H1 (cell line): ENCODE data around the gene R3HCC1L. TPM values are rescaled to one million over a fixed set of nuclear protein-coding genes. Genes with fewer than 3 reads are reported as not detected.
A peak's percentile ranks its signal among the peaks of the same experiment; 100 is the strongest.

Experiments
- CTCF ChIA-PET: fragments of 300-600 bp; sonication (Branson Sonifier 250); formaldehyde crosslinking; loops from one replicate; lab custom pipeline; 2021; ENCODE audit not compliant: partially characterized antibody; lab: Charles Lee
- POLR2A ChIA-PET: fragments of 300-600 bp; sonication (Branson Sonifier 250); formaldehyde crosslinking; loops from one replicate; lab custom pipeline; 2021; ENCODE audit warnings: inconsistent platforms; ENCODE audit not compliant: partially characterized antibody; lab: Charles Lee
- DNase-seq, 2 experiments: peaks; one replicate each; pipeline versions ENCODE4 v3.0.0 to v3.0.0-alpha.2; 2010 to 2022; ENCODE audit warnings: low spot score in 2 of 2, low read depth in 1 of 2, mixed read lengths in 1 of 2
- FAIRE-seq: peaks from 2 replicates; lab custom pipeline; 2011; peaks lifted over from hg19 to GRCh38; lab: Jason Lieb, UNC
- H2AFZ ChIP-seq: 2 replicates; pipeline ENCODE4 v1.8.1; 2012; ENCODE audit warnings: low read length, inconsistent platforms
- H2AK5ac ChIP-seq: 2 replicates; pipeline ENCODE4 v1.6.1; 2013; ENCODE audit warnings: low read depth, low read length
- H2BK120ac ChIP-seq: replicated peaks from 2 replicates; pipeline ENCODE3; 2013; ENCODE audit warnings: low read depth, low read length, inconsistent platforms
- H2BK12ac ChIP-seq: 2 replicates; pipeline ENCODE4 v1.6.1; 2013; ENCODE audit warnings: low read depth, low read length
- H2BK15ac ChIP-seq: 2 replicates; pipeline ENCODE4 v1.6.1; 2013; ENCODE audit warnings: low read length
- H2BK20ac ChIP-seq: 2 replicates; pipeline ENCODE4 v1.6.1; 2013; ENCODE audit warnings: low read length
- H2BK5ac ChIP-seq: 2 replicates; pipeline ENCODE4 v1.6.1; 2013; ENCODE audit warnings: low read depth, low read length
- H3K14ac ChIP-seq: 2 replicates; pipeline ENCODE4 v1.6.1; 2013; ENCODE audit warnings: inconsistent platforms; ENCODE audit not compliant: insufficient read length
- H3K18ac ChIP-seq: 2 replicates; pipeline ENCODE4 v1.6.1; 2013; ENCODE audit warnings: low read length; ENCODE audit errors: extremely low read depth
- H3K23ac ChIP-seq: 2 replicates; pipeline ENCODE4 v1.6.1; 2013; ENCODE audit warnings: inconsistent platforms; ENCODE audit not compliant: insufficient read length
- H3K23me2 ChIP-seq: 2 replicates; pipeline ENCODE4 v1.6.1; 2013; ENCODE audit warnings: low read depth, low read length
- H3K27ac ChIP-seq: 2 replicates; pipeline ENCODE4 v1.6.1; 2011; ENCODE audit warnings: low read depth, low read length, inconsistent platforms
- H3K27me3 ChIP-seq, 4 experiments: replicated peaks in 1 of 4; 1 replicate in 1 of 4; 2 replicates in 3 of 4; pipeline versions ENCODE4 v1.6.1 to v1.8.1; 2011 to 2013; ENCODE audit warnings: low read length in 3 of 4, mild to moderate bottlenecking in 3 of 4, inconsistent platforms in 2 of 4, mixed read lengths in 2 of 4, moderate library complexity in 1 of 4; ENCODE audit not compliant: control insufficient read depth in 3 of 4, insufficient read depth in 3 of 4; ENCODE audit errors: extremely low read depth in 1 of 4
- H3K36me3 ChIP-seq, 4 experiments: 2 replicates each; pipeline versions ENCODE4 v1.6.1 to v1.8.1; 2011 to 2013; ENCODE audit warnings: mild to moderate bottlenecking in 4 of 4, low read length in 3 of 4, moderate library complexity in 2 of 4, control low read depth in 1 of 4, inconsistent platforms in 1 of 4; ENCODE audit not compliant: insufficient read depth in 4 of 4, control insufficient read depth in 2 of 4
- H3K4ac ChIP-seq: replicated peaks from 2 replicates; pipeline ENCODE3; 2013; ENCODE audit warnings: low read length, low read depth, mixed read lengths, inconsistent platforms; ENCODE audit not compliant: insufficient read length
- H3K4me1 ChIP-seq, 4 experiments: replicated peaks in 1 of 4; 1 replicate in 1 of 4; 2 replicates in 3 of 4; pipeline versions ENCODE4 v1.6.1 to v1.8.1; 2011 to 2013; ENCODE audit warnings: low read length in 3 of 4, inconsistent platforms in 2 of 4, mixed read lengths in 1 of 4; ENCODE audit not compliant: insufficient read depth in 4 of 4, control insufficient read depth in 3 of 4
- H3K4me2 ChIP-seq, 2 experiments: 2 replicates each; pipeline versions ENCODE4 v1.6.1 to v1.8.1; 2011 to 2013; ENCODE audit warnings: low read depth in 2 of 2, low read length in 2 of 2, control low read depth in 1 of 2, inconsistent platforms in 1 of 2, mild to moderate bottlenecking in 1 of 2; ENCODE audit not compliant: insufficient read depth in 1 of 2
- H3K4me3 ChIP-seq, 4 experiments: fragments of 200-600, 300-600 bp in 1 of 4; sonication (generic), shearing (Covaris generic), sonication (Bioruptor Twin) in 1 of 4; 2 replicates each; pipeline versions ENCODE4 v1.5.1 to v1.8.1; 2011 to 2016; ENCODE audit warnings: low read length in 4 of 4, low read depth in 3 of 4, control low read depth in 2 of 4, inconsistent platforms in 2 of 4, mild to moderate bottlenecking in 2 of 4, mixed read lengths in 1 of 4, moderate library complexity in 1 of 4; ENCODE audit not compliant: insufficient read depth in 2 of 4; ENCODE audit errors: extremely low read depth in 1 of 4
- H3K56ac ChIP-seq: replicated peaks from 2 replicates; pipeline ENCODE3; 2013; ENCODE audit warnings: low read depth, mild to moderate bottlenecking, mixed read lengths, low read length, inconsistent platforms; ENCODE audit not compliant: insufficient read length
- H3K79me1 ChIP-seq: 2 replicates; pipeline ENCODE4 v1.6.1; 2013; ENCODE audit warnings: low read depth, low read length, control low read depth
- H3K79me2 ChIP-seq, 2 experiments: 2 replicates each; pipeline versions ENCODE4 v1.6.1 to v1.8.1; 2012 to 2013; ENCODE audit warnings: low read length in 2 of 2, mild to moderate bottlenecking in 2 of 2, inconsistent platforms in 1 of 2; ENCODE audit not compliant: insufficient read depth in 2 of 2, control insufficient read depth in 1 of 2
- H3K9ac ChIP-seq, 4 experiments: replicated peaks in 1 of 4; 1 replicate in 1 of 4; 2 replicates in 3 of 4; pipeline versions ENCODE4 v1.6.1 to v1.8.1; 2011 to 2013; ENCODE audit warnings: low read depth in 3 of 4, low read length in 3 of 4, control low read depth in 2 of 4, mild to moderate bottlenecking in 2 of 4, moderate library complexity in 2 of 4, inconsistent platforms in 1 of 4; ENCODE audit errors: extremely low read depth in 1 of 4
- H3K9me3 ChIP-seq, 2 experiments: 2 replicates each; pipeline versions ENCODE4 v1.6.1 to v1.8.1; 2012 to 2013; ENCODE audit warnings: mild to moderate bottlenecking in 2 of 2, moderate library complexity in 2 of 2, control low read depth in 1 of 2, inconsistent platforms in 1 of 2, low read depth in 1 of 2, low read length in 1 of 2, mixed read lengths in 1 of 2; ENCODE audit not compliant: insufficient read depth in 2 of 2
- H4K20me1 ChIP-seq, 2 experiments: replicated peaks in 1 of 2; 2 replicates each; pipeline versions ENCODE3 to v1.8.1; 2011 to 2013; ENCODE audit warnings: inconsistent platforms in 2 of 2, low read length in 2 of 2, mild to moderate bottlenecking in 1 of 2; ENCODE audit not compliant: insufficient read depth in 2 of 2, control insufficient read depth in 1 of 2
- H4K5ac ChIP-seq: 2 replicates; pipeline ENCODE4 v1.6.1; 2013; ENCODE audit warnings: low read length, low read depth, mixed read lengths, inconsistent platforms; ENCODE audit not compliant: insufficient read length
- H4K8ac ChIP-seq: 2 replicates; pipeline ENCODE4 v1.8.0; 2013; ENCODE audit warnings: mild to moderate bottlenecking, moderate library complexity, low read length, inconsistent platforms; ENCODE audit not compliant: insufficient read depth; ENCODE audit errors: extremely low read depth
- H4K91ac ChIP-seq: replicated peaks from 2 replicates; pipeline ENCODE3; 2013; ENCODE audit warnings: low read length, mixed read lengths, inconsistent platforms; ENCODE audit not compliant: insufficient read length
- BCL11A ChIP-seq, 2 experiments: IDR thresholded peaks; one replicate each; pipeline ENCODE4 v1.6.1; 2011; ENCODE audit warnings: low read depth in 2 of 2, low read length in 2 of 2, mild to moderate bottlenecking in 2 of 2
- EP300 ChIP-seq, 2 experiments: IDR thresholded peaks; 1 replicate in 1 of 2; 2 replicates in 1 of 2; pipeline ENCODE4 v1.6.1; 2011 to 2012; ENCODE audit warnings: low read depth in 2 of 2, low read length in 2 of 2, mild to moderate bottlenecking in 2 of 2, borderline replicate concordance in 1 of 2, inconsistent platforms in 1 of 2, moderate library complexity in 1 of 2
- GABPA ChIP-seq: IDR thresholded peaks from 2 replicates; pipeline ENCODE4 v1.6.1; 2011; ENCODE audit warnings: mild to moderate bottlenecking, low read length, moderate library complexity, borderline replicate concordance; ENCODE audit not compliant: insufficient read depth
- HDAC6 ChIP-seq: IDR thresholded peaks from one replicate; pipeline ENCODE4 v1.7.1; 2012; ENCODE audit warnings: low read depth, mild to moderate bottlenecking, inconsistent platforms, low read length, moderate library complexity
- KDM4A ChIP-seq: IDR thresholded peaks from one replicate; pipeline ENCODE4 v1.7.1; 2012; ENCODE audit warnings: low read depth, mild to moderate bottlenecking, moderate library complexity, low read length, inconsistent platforms; ENCODE audit not compliant: severe bottlenecking
- MAX ChIP-seq: IDR thresholded peaks from 2 replicates; pipeline ENCODE4 v1.6.1; 2012; ENCODE audit warnings: inconsistent platforms
- NRF1 ChIP-seq: IDR thresholded peaks from 2 replicates; pipeline ENCODE4 v1.6.1; 2011; ENCODE audit warnings: mild to moderate bottlenecking, low read depth, low read length, improper control_type of control experiment
- POU5F1 ChIP-seq: IDR thresholded peaks from 2 replicates; pipeline ENCODE4 v1.6.1; 2011; ENCODE audit warnings: low read depth, mild to moderate bottlenecking, low read length, moderate library complexity
- SIN3A ChIP-seq, 2 experiments: IDR thresholded peaks in 1 of 2; conservative IDR thresholded peaks in 1 of 2; 2 replicates each; pipeline ENCODE4 v1.6.1; 2011 to 2012; ENCODE audit warnings: low read length in 2 of 2, improper control_type of control experiment in 1 of 2, low read depth in 1 of 2, mild to moderate bottlenecking in 1 of 2
- SIX5 ChIP-seq: IDR thresholded peaks from 2 replicates; pipeline ENCODE4 v1.6.1; 2011; ENCODE audit warnings: mild to moderate bottlenecking, low read depth, low read length
- SP1 ChIP-seq: IDR thresholded peaks from 2 replicates; pipeline ENCODE4 v1.6.1; 2011; ENCODE audit warnings: low read depth, low read length
- TAF7 ChIP-seq: optimal IDR thresholded peaks from 2 replicates; pipeline ENCODE3; 2011; ENCODE audit warnings: low read depth, mild to moderate bottlenecking, inconsistent platforms, low read length, moderate library complexity, borderline replicate concordance
- TEAD4 ChIP-seq: IDR thresholded peaks from 2 replicates; pipeline ENCODE4 v1.6.1; 2012; ENCODE audit warnings: low read depth, low read length, inconsistent platforms, mixed read lengths
- WGBS, 2 experiments: shearing (Covaris generic) in 1 of 2; methylation state at CpG; one replicate each; pipeline versions ENCODE4 v1.1.6 to v1.1.7; 2013 to 2015; ENCODE audit warnings: low lambda C conversion rate in 2 of 2, mixed read lengths in 2 of 2, inconsistent platforms in 1 of 2, low coverage in 1 of 2, missing lambda C conversion rate in 1 of 2; ENCODE audit not compliant: insufficient replicate concordance in 2 of 2, insufficient coverage in 1 of 2, insufficient read length in 1 of 2; ENCODE audit errors: extremely low coverage in 1 of 2, missing lambda C conversion rate in 1 of 2; 5-methylcytosine and 5-hydroxymethylcytosine counted together
- polyA plus RNA-seq, 7 experiments: library from polyadenylated mRNA; depleted of rRNA in 3 of 7; stranded (reverse) in 5 of 7; unstranded in 2 of 7; fragments of >200 nt in 5 of 7; fragments of 200-250 nt in 2 of 7; gene quantifications; 1 replicate in 5 of 7; 2 replicates in 1 of 7; 4 replicates in 1 of 7; pipeline versions ENCODE4 v1.2.1 to v1.2.3, GENCODE V29; 2011 to 2013; ENCODE audit warnings: missing spikeins in 2 of 7, mixed read lengths in 2 of 7
- total RNA-seq: library from RNA; stranded (reverse); fragmentation: NEBNext Ultra II Directional; extraction: Animal tissue kit (Norgen Biotek cat#: 25700); gene quantifications from 2 replicates; pipeline ENCODE4 v1.2.1, GENCODE V29; 2021

Gene R3HCC1L
- total and polyA plus RNA-seq, 2 of the 8 experiments (the other 6 are each of a cell fraction or from before 2014, with no cell fraction given), result 6.9 to 13.9 TPM

- no peak overlapping the region for H2BK20ac ChIP-seq
- no peak overlapping the region for H2BK120ac ChIP-seq
- H3K36me3 ChIP-seq, result no peaks in the 10 kb centered on the region
- WGBS, 2 experiments, result 61% methylated on average over 8 of the region's 10 CpGs; no CpG with 5 or more reads in 1 of the 2 experiments
- POLR2A ChIA-PET, result no interaction called here
- no peaks in the 10 kb centered on the region for H3K79me2 ChIP-seq
- H3K4me3 ChIP-seq, result no peak overlapping the region
- 0 out of 2 replicates have a peak overlapping the region, but pooled peaks have one; percentile 2 for H2BK5ac ChIP-seq
- no peak overlapping the region for H4K5ac ChIP-seq
- no peak overlapping the region for H3K14ac ChIP-seq
- H4K91ac ChIP-seq, result peak overlapping the region; percentile 33
- H3K4me1 ChIP-seq, result peaks cover 0 to 15% (median 8%) of the 10 kb centered on the region in 4 experiments; a peak in 6 of 7 replicates
- H3K23me2 ChIP-seq, result peaks cover 2% of the 10 kb centered on the region; the same call in 1 of the 2 replicates
- CTCF ChIA-PET, result interaction anchor here (0.8 to 2.6 kb wide), 7 partner anchors 10 to 60 kb away, joined by 3 to 17 read pairs (median 8); no protein-coding TSS in a partner anchor
- H2BK12ac ChIP-seq, result peak overlapping the region; percentile 53; the same call in 1 of the 2 replicates
- no peaks in the 10 kb centered on the region for H3K9me3 ChIP-seq
- H3K56ac ChIP-seq, result no peak overlapping the region
- peak overlapping the region; percentile 4; the same call in 1 of the 2 replicates for H2AFZ ChIP-seq
- no peak overlapping the region for H3K9ac ChIP-seq
- H3K27me3 ChIP-seq, result peaks cover 0 to 8% (median 3%) of the 10 kb centered on the region in 4 experiments; a peak in 4 of 7 replicates
- H3K18ac ChIP-seq, result no peak overlapping the region
- FAIRE-seq (no peak), DNase-seq (no peak)
- H2BK15ac ChIP-seq, result no peak overlapping the region
- H3K4me2 ChIP-seq, result no peak overlapping the region
- H4K8ac ChIP-seq, result no peak overlapping the region
- no peak overlapping the region for H2AK5ac ChIP-seq
- no peak overlapping the region for H3K4ac ChIP-seq
- no peaks in the 10 kb centered on the region for H3K79me1 ChIP-seq
- no peak overlapping the region for H3K23ac ChIP-seq
- H3K27ac ChIP-seq, result no peak overlapping the region
- no peaks in the 10 kb centered on the region for H4K20me1 ChIP-seq
- no peak for TF ChIP-seq POU5F1
- no peak for TF ChIP-seq SIX5
- no peak for TF ChIP-seq TAF7
- TF ChIP-seq MAX, result no peak
- TF ChIP-seq TEAD4, result no peak
- no peak for TF ChIP-seq HDAC6
- no peak for TF ChIP-seq NRF1
- no peak for TF ChIP-seq EP300 (IDR thresholded peaks at IDR 0.05; ENCODE audit: borderline replicate concordance in 1 of 2, low read depth in 2 of 2, low read length in 2 of 2)
- TF ChIP-seq SIN3A (conservative IDR thresholded peaks at IDR 0.05 in 1 of 2, IDR thresholded peaks at IDR 0.05 in 1 of 2; ENCODE audit: low read depth in 1 of 2, low read length in 2 of 2), result no peak
- no peak for TF ChIP-seq KDM4A
- no peak for TF ChIP-seq BCL11A (IDR thresholded peaks at IDR 0.05; ENCODE audit: low read depth in 2 of 2, low read length in 2 of 2)
- TF ChIP-seq SP1, result no peak
- no peak for TF ChIP-seq GABPA
These were observed 138.2 kb downstream of the R3HCC1L start for GRCh38 chr10:98272656-98273055.
